Activated CD8-positive, alpha-beta memory T cell treated with anti-CD3 and anti-CD28 coated beads, Interleukin-2, amount 50 U/mL, for 1 hour (primary cell): ENCODE results near the gene RANBP1.

Experiments used
- DNase-seq: peaks from one replicate; pipeline ENCODE4 v3.0.0-alpha.2; 2020; ENCODE audit errors: extremely low read depth

RANBP1 gene

DNA sequence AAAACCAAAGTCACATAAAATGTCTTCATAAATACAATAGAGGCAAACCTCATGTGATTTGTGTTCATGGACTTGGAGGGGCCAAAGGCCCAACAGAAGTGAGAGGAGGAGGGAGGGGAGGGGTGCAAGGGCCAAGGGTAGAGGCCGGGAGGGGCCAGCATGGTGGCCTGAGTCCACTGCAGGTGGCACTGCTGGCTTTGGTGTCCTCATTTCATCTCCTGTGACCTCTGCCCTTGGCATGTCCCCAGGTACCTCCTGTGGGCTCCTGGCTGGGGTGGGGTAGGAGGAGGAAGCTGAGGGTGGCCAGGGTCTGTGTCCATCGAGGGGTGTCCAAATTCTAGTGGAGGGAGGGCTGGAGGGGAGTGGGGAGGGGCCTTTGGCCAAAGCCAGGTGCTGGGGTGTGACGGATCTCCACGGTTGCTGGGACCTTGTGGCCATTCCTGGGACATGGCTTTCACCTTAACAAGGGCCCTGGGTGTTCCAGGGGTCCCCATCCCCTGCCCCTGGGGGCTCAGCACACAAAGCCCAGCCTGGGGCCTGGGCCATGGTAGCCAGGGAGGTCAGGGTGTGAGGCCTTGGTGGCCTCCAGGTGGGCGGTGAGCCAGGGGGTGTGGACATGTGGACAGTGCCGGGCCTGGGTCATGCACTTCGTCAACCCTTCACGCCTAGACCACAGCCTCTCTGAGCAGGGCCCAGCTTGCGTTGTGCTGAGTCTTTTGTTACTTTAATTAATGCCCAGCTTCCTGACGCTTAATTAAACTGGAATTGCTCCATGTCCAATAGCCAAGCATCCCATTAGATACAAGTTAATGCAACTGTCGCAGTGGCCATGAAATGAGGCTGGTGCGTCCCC, 55.6 kb downstream of the RANBP1 start:
- no peak for DNase-seq

DNA sequence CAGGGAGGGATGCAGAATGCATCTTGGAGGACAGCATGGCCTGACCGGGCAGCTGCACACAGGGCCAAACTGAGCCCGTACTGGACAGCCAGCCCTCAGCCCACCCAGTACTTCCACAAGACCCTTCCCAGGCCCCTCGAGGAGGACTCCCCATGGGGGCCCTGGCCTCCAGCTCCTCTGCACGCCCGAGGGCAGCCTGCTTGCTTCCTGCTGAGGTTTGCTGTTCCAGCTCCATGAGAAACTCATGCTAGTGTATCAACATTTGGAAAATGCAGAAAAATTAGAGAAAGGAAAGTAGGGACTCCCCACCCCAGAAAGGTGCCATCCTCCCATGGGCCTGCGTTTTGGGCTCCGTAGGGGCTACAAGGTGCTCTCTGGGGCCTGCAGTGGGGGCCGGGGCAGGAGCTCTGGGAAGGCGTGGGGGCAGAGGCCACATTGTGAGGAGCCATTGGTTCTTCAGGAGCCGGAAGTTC, 56.3 kb downstream of the RANBP1 start:
- no peak for DNase-seq

DNA sequence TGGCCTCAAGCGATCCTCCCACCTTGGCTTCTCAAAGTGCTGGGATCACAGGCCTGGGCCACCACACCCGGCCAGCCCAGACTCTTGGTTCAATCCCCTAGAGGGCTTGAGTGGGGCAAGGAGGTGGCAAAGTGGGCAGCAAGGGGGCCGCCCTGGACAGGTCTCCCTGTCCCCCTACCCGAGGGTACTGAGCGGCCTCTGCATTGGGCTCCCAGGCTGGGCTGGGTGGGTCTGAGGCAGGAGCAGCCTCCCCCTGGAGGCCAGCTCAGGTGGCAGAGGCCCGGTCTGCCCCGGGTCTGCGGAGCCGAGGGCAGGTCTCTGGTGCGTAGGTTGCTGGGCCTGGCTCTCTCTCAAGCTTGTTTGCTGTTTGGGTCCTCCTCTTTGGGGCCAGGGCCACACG, 57.3 kb downstream of the RANBP1 start:
- no peak for DNase-seq

DNA sequence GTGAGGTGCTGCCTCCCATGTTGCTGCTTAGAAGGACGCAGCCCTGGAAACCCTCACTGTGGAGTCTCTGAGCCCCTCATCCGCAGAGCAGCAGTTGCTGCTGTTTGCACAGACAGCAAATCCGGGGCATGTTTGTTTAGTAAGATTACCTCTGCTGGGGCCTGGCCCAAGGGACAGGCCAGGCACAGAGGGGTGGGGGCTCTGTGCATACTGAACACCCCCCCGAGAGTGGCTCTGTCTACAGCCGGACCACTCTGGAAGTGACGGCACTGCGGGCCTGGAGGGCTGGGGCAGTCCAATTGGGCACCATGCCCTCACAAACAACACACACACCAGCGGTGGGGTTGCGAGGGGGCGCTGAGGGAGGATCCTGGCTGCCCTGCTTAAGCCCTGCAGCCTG, 57.9 kb downstream of the RANBP1 start:
- no peak for DNase-seq

DNA sequence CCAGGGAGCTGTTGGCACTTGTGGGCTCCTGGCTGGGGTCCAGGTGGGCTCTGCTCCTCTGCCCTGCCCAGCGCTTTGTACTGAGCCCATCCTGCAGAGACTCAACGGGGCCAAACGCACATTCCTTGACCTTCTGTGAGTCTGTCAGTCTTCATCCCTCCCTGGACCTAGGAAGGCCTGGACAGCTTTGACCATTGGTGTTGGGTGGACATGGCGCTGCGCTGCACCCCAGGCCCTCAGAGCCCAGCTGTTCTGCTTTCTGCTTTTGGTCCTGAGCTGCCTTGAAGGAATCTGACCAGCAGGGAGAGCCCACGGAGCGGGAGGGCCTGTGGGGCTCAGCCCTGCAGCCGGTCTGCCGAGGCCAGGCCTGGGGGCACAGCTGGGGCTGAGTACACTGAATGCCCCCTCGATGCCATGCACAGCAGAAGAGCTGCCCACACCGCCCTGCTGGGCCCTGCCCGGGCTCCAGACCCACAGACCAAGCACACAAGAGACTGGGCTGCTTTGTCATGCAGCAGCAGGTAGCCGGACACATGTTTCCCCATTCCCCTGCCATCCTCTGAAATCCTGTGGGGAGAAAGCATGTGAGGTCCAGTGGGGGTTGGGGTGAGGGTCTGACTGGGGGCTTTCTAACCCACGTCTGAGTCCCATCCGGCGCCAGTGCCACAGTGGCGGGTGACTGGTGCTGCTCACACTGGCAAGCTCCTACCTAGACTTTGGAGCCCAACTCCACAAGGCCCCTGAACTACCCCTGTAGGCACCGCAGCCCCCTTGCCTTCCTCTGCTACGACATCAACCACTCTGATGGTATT, 59.1 kb downstream of the RANBP1 start:
- no peak for DNase-seq

DNA sequence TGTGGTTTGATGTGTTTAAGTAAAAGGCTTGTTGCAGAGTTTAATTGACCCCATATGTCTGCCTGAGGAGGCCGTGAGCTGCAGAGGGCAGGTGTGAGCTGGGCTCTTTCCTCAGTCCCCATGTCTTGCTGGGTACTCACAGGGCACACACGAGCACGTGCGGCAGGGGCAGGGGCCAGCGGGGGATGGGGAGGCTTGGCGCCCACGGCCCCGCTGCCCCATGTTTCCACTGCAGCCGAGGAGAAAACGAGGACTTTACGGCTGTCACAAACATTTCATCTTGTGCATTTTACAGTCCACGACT, 59.6 kb downstream of the RANBP1 start:
- DNase-seq: no peak

DNA sequence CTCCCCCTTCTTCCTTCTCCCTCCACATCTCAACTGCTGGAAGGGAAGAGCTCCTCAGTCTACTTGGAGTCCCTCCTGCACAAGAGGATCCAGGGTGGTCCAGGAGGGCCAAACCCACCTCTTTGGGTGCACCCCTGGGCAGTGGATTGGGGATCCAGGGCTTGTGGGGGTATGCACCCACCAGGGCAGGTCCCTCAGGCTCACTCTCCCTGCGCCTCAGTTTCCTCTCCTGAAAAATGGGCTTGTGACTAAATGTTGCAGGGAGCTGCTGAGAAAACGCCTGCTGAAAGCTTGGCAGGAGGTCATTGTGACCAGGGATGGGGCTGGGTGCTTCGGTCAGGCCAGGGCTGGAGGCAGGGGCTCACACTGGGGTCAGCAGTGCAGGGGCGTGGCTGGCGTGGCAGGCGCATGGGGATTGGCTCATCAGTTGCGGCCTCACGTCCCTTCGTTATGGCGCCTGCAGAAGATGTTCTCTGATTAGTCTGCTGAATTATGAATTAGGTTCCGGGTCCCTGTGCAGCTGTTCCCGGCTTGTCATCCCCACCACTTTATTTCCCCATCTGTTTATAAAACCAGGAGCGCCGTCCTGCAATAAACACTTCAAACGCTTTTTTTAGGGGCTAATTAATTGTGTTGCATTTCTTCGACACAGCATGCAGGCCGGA, 60.6 kb downstream of the RANBP1 start:
- DNase-seq: no peak
